CD14-positive monocyte (primary cell): ENCODE results near the gene MYO1H. TPM values are rescaled to one million over a fixed set of nuclear protein-coding genes. Genes with fewer than 3 reads are reported as not detected.

ENCODE experiments used
- DNase-seq, 3 donors: peaks; one replicate each; pipeline ENCODE4 v3.0.0-alpha.2; 2011 to 2022
- H2AFZ ChIP-seq: 2 replicates; pipeline ENCODE4 v1.6.0; 2012; ENCODE audit warnings: mild to moderate bottlenecking, low read depth, low read length, inconsistent platforms; ENCODE audit not compliant: insufficient read depth, poor library complexity, severe bottlenecking
- H3K27ac ChIP-seq, 2 donors: 1 replicate in 1 of 2; 2 replicates in 1 of 2; pipeline ENCODE4 v1.5.1; 2012 to 2013; ENCODE audit warnings: low read length in 2 of 2, control low read depth in 1 of 2, inconsistent platforms in 1 of 2, low read depth in 1 of 2, mild to moderate bottlenecking in 1 of 2
- H3K27me3 ChIP-seq, 2 donors: one replicate each; pipeline versions ENCODE4 v1.6.0 to v1.6.1; 2011 to 2013; ENCODE audit warnings: low read length in 2 of 2; ENCODE audit not compliant: control insufficient read depth in 2 of 2, insufficient read depth in 2 of 2
- H3K36me3 ChIP-seq, 2 donors: replicated peaks in 1 of 2; 1 replicate in 1 of 2; 2 replicates in 1 of 2; pipeline versions ENCODE4 v1.5.1 to v1.6.1; 2012 to 2013; ENCODE audit warnings: low read length in 2 of 2, control low read depth in 1 of 2, inconsistent platforms in 1 of 2, mild to moderate bottlenecking in 1 of 2; ENCODE audit not compliant: insufficient read depth in 2 of 2, control insufficient read depth in 1 of 2
- H3K4me1 ChIP-seq, 2 donors: 1 replicate in 1 of 2; 2 replicates in 1 of 2; pipeline versions ENCODE4 v1.5.1 to v1.6.1; 2012 to 2013; ENCODE audit warnings: low read length in 2 of 2, control low read depth in 1 of 2, inconsistent platforms in 1 of 2, mild to moderate bottlenecking in 1 of 2, moderate library complexity in 1 of 2; ENCODE audit not compliant: insufficient read depth in 2 of 2, control insufficient read depth in 1 of 2
- H3K4me2 ChIP-seq: replicated peaks from 2 replicates; pipeline ENCODE3; 2012; ENCODE audit warnings: low read length, moderate library complexity, mild to moderate bottlenecking; ENCODE audit not compliant: poor library complexity, severe bottlenecking; ENCODE audit errors: extremely low read depth
- H3K4me3 ChIP-seq, 3 experiments: fragments of 200-600 bp in 1 of 3; sonication (generic) in 1 of 3; replicated peaks in 1 of 3; 1 replicate in 2 of 3; 2 replicates in 1 of 3; pipeline ENCODE4 v1.5.1; 2011 to 2013; ENCODE audit warnings: low read length in 3 of 3, mild to moderate bottlenecking in 3 of 3, control low read depth in 2 of 3, low read depth in 2 of 3, inconsistent platforms in 1 of 3, moderate library complexity in 1 of 3
- H3K79me2 ChIP-seq: 2 replicates; pipeline ENCODE4 v1.6.0; 2012; ENCODE audit warnings: mild to moderate bottlenecking, control low read depth, inconsistent platforms, low read length, moderate library complexity; ENCODE audit not compliant: insufficient read depth
- H3K9ac ChIP-seq: 2 replicates; pipeline ENCODE4 v1.6.0; 2017; ENCODE audit warnings: low read length, mild to moderate bottlenecking; ENCODE audit not compliant: insufficient read depth, poor library complexity, severe bottlenecking
- H3K9me3 ChIP-seq, 2 donors: replicated peaks in 1 of 2; 1 replicate in 1 of 2; 2 replicates in 1 of 2; pipeline versions ENCODE4 v1.5.1 to v1.6.1; 2012 to 2013; ENCODE audit warnings: low read length in 2 of 2, control low read depth in 1 of 2; ENCODE audit not compliant: control insufficient read depth in 1 of 2, insufficient read depth in 1 of 2
- H4K20me1 ChIP-seq: 2 replicates; pipeline ENCODE4 v1.6.0; 2012; ENCODE audit warnings: mild to moderate bottlenecking, low read length, control low read depth, moderate library complexity; ENCODE audit not compliant: insufficient read depth
- H3K27ac Mint-ChIP-seq, 7 donors: one replicate each; pipeline ENCODE4 v1.8.0; 2020; ENCODE audit warnings: mild to moderate bottlenecking in 7 of 7, mixed read lengths in 7 of 7, moderate library complexity in 6 of 7, inconsistent platforms in 2 of 7
- H3K27me3 Mint-ChIP-seq, 3 donors: one replicate each; pipeline ENCODE4 v1.8.0; 2021 to 2022; ENCODE audit warnings: low read depth in 3 of 3, mild to moderate bottlenecking in 3 of 3, mixed read lengths in 3 of 3, moderate library complexity in 3 of 3, inconsistent platforms in 1 of 3
- H3K36me3 Mint-ChIP-seq, 2 donors: one replicate each; pipeline ENCODE4 v1.8.0; 2020; ENCODE audit warnings: mixed read lengths in 2 of 2, inconsistent platforms in 1 of 2, mild to moderate bottlenecking in 1 of 2
- H3K4me1 Mint-ChIP-seq: one replicate; pipeline ENCODE4 v1.8.0; 2020; ENCODE audit warnings: mild to moderate bottlenecking, mixed read lengths
- H3K4me3 Mint-ChIP-seq, 2 donors: one replicate each; pipeline ENCODE4 v1.8.0; 2020; ENCODE audit warnings: mild to moderate bottlenecking in 2 of 2, mixed read lengths in 2 of 2, moderate library complexity in 1 of 2
- H3K9me3 Mint-ChIP-seq, 7 donors: one replicate each; pipeline ENCODE4 v1.8.0; 2020 to 2022; ENCODE audit warnings: mixed read lengths in 7 of 7, mild to moderate bottlenecking in 6 of 7, moderate library complexity in 6 of 7, inconsistent platforms in 2 of 7
- WGBS: methylation state at CpG from one replicate; pipeline ENCODE4 v1.1.5; 2013; ENCODE audit warnings: missing lambda C conversion rate; ENCODE audit not compliant: insufficient coverage; 5-methylcytosine and 5-hydroxymethylcytosine counted together
- intact Hi-C, 2 donors: fragments of 100-400 bp; cut with micrococcal nuclease; formaldehyde crosslinking; loops; one replicate each; pipeline versions ENCODE4 v1.15.0 to v1.15.1; 2023
- polyA plus RNA-seq, 3 donors: library from polyadenylated mRNA; depleted of rRNA in 1 of 3; unstranded in 2 of 3; stranded (reverse) in 1 of 3; fragments of 300-500 nt in 2 of 3; fragments of >200 nt in 1 of 3; fragmentation: Illumina TruSeq in 2 of 3; gene quantifications; 1 replicate in 2 of 3; 2 replicates in 1 of 3; pipeline ENCODE4 v1.2.3, GENCODE V29; 2012 to 2021
- TF ChIP-seq, protein P1 (sequence below): fragments of 200-600 bp; IDR thresholded peaks from one replicate; pipeline ENCODE4 v1.8.0; 2022; ENCODE audit warnings: antibody characterized with exemption, mild to moderate bottlenecking

MYO1H gene
- polyA plus RNA-seq, 3 donors, result not detected

DNA sequence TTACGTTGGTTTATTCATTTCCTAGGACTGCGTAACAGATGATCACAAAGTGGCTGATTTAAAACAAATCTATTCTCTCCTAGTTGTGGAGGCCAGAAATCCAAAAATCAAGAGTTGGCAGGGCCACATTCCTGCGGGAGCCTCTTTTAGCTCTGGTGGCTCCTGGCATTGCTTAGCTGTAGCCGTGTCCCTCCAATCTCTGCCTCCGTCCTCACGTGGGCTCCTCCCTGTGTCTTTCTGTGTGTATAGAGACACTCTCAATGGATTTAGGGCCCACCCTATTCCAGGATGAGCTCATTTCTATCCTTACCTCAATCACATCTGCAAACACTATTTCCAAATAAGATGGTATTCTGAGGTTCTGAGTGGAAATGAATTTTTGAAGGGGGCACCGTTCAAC, 86.9 kb downstream of the MYO1H start:
- Mint-ChIP-seq H3K27ac (no peak overlapping the region), H3K27me3 (peaks cover 0 to 8% (median 4%) of the 10 kb centered on the region in 3 donors), H3K4me1 (peaks cover 3% of the 10 kb centered on the region), H3K9me3 (peaks cover 0 to 5% (median 2%) of the 10 kb centered on the region in 7 donors), H3K4me3 (no peak overlapping the region), H3K36me3 (no peaks in the 10 kb centered on the region)
- no peaks in the 10 kb centered on the region for H4K20me1 ChIP-seq
- TF ChIP-seq, protein P1, sequence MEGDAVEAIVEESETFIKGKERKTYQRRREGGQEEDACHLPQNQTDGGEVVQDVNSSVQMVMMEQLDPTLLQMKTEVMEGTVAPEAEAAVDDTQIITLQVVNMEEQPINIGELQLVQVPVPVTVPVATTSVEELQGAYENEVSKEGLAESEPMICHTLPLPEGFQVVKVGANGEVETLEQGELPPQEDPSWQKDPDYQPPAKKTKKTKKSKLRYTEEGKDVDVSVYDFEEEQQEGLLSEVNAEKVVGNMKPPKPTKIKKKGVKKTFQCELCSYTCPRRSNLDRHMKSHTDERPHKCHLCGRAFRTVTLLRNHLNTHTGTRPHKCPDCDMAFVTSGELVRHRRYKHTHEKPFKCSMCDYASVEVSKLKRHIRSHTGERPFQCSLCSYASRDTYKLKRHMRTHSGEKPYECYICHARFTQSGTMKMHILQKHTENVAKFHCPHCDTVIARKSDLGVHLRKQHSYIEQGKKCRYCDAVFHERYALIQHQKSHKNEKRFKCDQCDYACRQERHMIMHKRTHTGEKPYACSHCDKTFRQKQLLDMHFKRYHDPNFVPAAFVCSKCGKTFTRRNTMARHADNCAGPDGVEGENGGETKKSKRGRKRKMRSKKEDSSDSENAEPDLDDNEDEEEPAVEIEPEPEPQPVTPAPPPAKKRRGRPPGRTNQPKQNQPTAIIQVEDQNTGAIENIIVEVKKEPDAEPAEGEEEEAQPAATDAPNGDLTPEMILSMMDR, result no peak
- no peak overlapping the region for H3K4me3 ChIP-seq
- H2AFZ ChIP-seq, result no peak overlapping the region
- no peak for DNase-seq
- no peaks in the 10 kb centered on the region for H3K27me3 ChIP-seq
- intact Hi-C loops, result no loop called here
- H3K79me2 ChIP-seq, result no peaks in the 10 kb centered on the region
- no peaks in the 10 kb centered on the region for H3K36me3 ChIP-seq
- no peak overlapping the region for H3K4me2 ChIP-seq
- no peaks in the 10 kb centered on the region for H3K9me3 ChIP-seq
- 100% methylated on average over 3 of the region's 7 CpGs for WGBS
- H3K27ac ChIP-seq, result no peak overlapping the region
- H3K9ac ChIP-seq, result no peak overlapping the region
- H3K4me1 ChIP-seq, result no peaks in the 10 kb centered on the region

DNA sequence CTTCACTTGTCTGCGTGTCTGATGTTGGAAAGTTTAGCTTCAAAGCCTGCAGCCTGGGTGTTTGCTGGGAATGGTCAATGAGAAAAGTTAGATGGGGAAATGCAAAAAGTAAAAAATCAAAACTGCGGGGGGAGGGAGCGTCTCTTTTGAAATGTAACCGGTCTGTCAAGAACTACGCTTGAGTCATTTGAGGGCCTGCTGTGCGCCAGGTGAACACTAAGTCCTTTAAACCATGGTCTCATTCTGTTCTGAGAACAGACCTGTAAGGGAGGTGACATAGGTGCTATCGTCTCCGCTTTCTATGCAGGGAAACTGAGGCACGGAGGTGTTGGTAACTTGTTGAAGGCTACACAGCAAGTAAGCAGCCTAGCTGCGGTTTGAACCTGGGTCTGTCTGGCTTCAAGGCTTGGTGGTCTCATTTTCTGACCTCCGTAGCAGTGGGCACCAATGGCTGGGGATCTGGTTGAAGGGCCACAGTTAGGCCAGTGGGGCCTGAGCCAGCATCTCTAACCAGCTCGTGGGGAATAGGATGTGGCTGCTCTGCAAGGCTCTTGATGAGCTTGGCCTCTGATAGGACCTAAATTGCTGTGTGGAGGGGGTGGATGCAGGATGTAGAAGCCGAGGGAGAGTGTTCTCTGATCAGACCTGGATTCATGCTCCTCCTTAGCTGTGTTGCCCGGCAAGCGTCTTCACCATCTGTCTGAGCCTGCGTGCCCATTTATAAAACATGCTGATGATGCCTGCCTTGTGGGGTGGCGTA, 87.9 kb downstream of the MYO1H start:
- no peak overlapping the region for H3K4me3 ChIP-seq
- no peaks in the 10 kb centered on the region for H3K36me3 ChIP-seq
- Mint-ChIP-seq H3K9me3 (peaks cover 0 to 2% (median 0%) of the 10 kb centered on the region in 7 donors), H3K4me3 (no peak overlapping the region), H3K4me1 (peaks cover 3% of the 10 kb centered on the region), H3K27me3 (peaks cover 0 to 8% (median 1%) of the 10 kb centered on the region in 3 donors), H3K27ac (no peak overlapping the region), H3K36me3 (no peaks in the 10 kb centered on the region)
- no peak overlapping the region for H3K4me2 ChIP-seq
- no peaks in the 10 kb centered on the region for H3K27me3 ChIP-seq
- no peak overlapping the region for H3K27ac ChIP-seq
- H3K9me3 ChIP-seq, result no peaks in the 10 kb centered on the region
- DNase-seq, result no peak
- TF ChIP-seq, protein P1, result no peak
- intact Hi-C loops, result no loop called here
- H4K20me1 ChIP-seq, result no peaks in the 10 kb centered on the region
- no peaks in the 10 kb centered on the region for H3K79me2 ChIP-seq
- H3K9ac ChIP-seq, result no peak overlapping the region
- H3K4me1 ChIP-seq, result no peaks in the 10 kb centered on the region
- no peak overlapping the region for H2AFZ ChIP-seq
- 91% methylated on average over 17 of the region's 17 CpGs for WGBS
